Measurements from ENCODE around the gene MAPK1IP1L. TPM values are rescaled to one million over a fixed set of nuclear protein-coding genes. Genes with fewer than 3 reads are reported as not detected.

Gene MAPK1IP1L
- total and polyA plus RNA-seq, 2 of the 4 experiments (the other 2 are of a cell fraction) = 44.8 to 168 TPM

DNA sequence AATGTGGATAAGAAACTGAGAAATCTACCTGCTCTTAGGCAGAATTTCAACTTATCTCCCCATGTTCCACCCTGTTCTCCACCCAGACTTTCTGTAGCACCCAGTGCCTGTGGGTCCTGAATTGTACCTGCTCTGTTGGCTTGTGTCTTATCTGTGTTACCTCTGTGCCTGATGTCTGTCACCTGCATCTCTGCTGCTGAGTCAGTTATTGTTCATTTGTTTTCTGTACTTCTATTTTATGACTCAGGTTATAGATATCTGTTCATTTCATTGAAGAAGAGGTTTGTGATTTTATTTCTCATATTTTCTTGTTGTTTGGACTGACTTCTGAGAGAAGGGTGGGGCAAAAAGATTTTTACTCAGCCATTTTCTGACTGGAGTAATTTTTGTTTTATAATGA, 12.7 kb upstream of the MAPK1IP1L start:
- ATAC-seq (ENCODE audit: low read depth) (no peak), DNase-seq (no peak)
- Histone ChIP-seq H3K27ac (ENCODE audit: insufficient read depth, low read length) (no peak overlapping the region), H2BK5ac (ENCODE audit: low read depth, low read length, poor library complexity, severe bottlenecking) (no peak overlapping the region), H3K27me3 (ENCODE audit: control insufficient read depth, insufficient read depth, low read length) (no peaks in the 10 kb centered on the region), H2BK20ac (ENCODE audit: low read depth, low read length) (no peak overlapping the region), H3K18ac (ENCODE audit: low read depth, low read length) (no peak overlapping the region), H3K4me3 (ENCODE audit: insufficient read depth, low read depth, low read length) (no peak overlapping the region), H2AFZ (replicated peaks; ENCODE audit: low read length, poor library complexity) (no peak overlapping the region), H4K20me1 (ENCODE audit: insufficient read depth, low read length) (no peaks in the 10 kb centered on the region), H4K8ac (ENCODE audit: low read depth in 2 of 2, low read length in 2 of 2) (no peak overlapping the region), H3K79me1 (ENCODE audit: low read depth in 1 of 2, low read length in 2 of 2) (peaks cover 3 to 34% of the 10 kb centered on the region in 2 experiments; a peak in 3 of 4 replicates), H3K9ac (ENCODE audit: low read depth, low read length) (no peak overlapping the region), H3K14ac (replicated peaks; ENCODE audit: low read depth, low read length) (no peak overlapping the region), H2BK15ac (ENCODE audit: low read depth, low read length) (no peak overlapping the region), H3K4me1 (ENCODE audit: control insufficient read depth, insufficient read depth, low read length) (peaks cover 6% of the 10 kb centered on the region), H3K36me3 (ENCODE audit: control insufficient read depth, insufficient read depth, low read length) (peaks cover 19% of the 10 kb centered on the region), H4K5ac (ENCODE audit: low read depth, low read length) (no peak overlapping the region), H2AK5ac (ENCODE audit: low read depth, low read length) (no peak overlapping the region), H3K4me2 (ENCODE audit: low read depth, low read length) (no peak overlapping the region), H3K56ac (ENCODE audit: extremely low read depth, insufficient read depth, low read length) (no peak overlapping the region), H3K23ac (ENCODE audit: low read depth, low read length) (no peak overlapping the region), H2AK9ac (replicated peaks; ENCODE audit: low read depth, low read length, poor library complexity) (no peak overlapping the region), H3K9me1 (ENCODE audit: insufficient read depth, low read length) (no peaks in the 10 kb centered on the region), H3K9me3 (ENCODE audit: control insufficient read depth, insufficient read depth, low read length) (no peaks in the 10 kb centered on the region), H4K91ac (ENCODE audit: insufficient read depth, low read depth, low read length) (no peak overlapping the region), H2BK120ac (ENCODE audit: low read depth, low read length) (no peak overlapping the region), H3K4ac (ENCODE audit: low read depth, low read length) (no peak overlapping the region)
- CTCF ChIA-PET = interaction anchor here (1.7 kb wide), 1 partner anchor 13 kb away, joined by 5 read pairs; the partner anchor contains the start of gene MAPK1IP1L
- TF ChIP-seq CEBPB (IDR thresholded peaks at IDR 0.05; ENCODE audit: low read depth, low read length) = no peak
- TF ChIP-seq MXI1 (IDR thresholded peaks at IDR 0.05; ENCODE audit: borderline replicate concordance, low read depth, low read length) = no peak
- no peak for TF ChIP-seq MAZ (IDR thresholded peaks at IDR 0.05; ENCODE audit: borderline replicate concordance, low read depth, low read length)
- TF ChIP-seq FOS (IDR thresholded peaks at IDR 0.05; ENCODE audit: low read depth, low read length) = no peak
- TF ChIP-seq, protein P1, sequence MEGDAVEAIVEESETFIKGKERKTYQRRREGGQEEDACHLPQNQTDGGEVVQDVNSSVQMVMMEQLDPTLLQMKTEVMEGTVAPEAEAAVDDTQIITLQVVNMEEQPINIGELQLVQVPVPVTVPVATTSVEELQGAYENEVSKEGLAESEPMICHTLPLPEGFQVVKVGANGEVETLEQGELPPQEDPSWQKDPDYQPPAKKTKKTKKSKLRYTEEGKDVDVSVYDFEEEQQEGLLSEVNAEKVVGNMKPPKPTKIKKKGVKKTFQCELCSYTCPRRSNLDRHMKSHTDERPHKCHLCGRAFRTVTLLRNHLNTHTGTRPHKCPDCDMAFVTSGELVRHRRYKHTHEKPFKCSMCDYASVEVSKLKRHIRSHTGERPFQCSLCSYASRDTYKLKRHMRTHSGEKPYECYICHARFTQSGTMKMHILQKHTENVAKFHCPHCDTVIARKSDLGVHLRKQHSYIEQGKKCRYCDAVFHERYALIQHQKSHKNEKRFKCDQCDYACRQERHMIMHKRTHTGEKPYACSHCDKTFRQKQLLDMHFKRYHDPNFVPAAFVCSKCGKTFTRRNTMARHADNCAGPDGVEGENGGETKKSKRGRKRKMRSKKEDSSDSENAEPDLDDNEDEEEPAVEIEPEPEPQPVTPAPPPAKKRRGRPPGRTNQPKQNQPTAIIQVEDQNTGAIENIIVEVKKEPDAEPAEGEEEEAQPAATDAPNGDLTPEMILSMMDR (conservative IDR thresholded peaks at IDR 0.05; ENCODE audit: low read depth, low read length) = no peak
- no peak for TF ChIP-seq SMC3 (IDR thresholded peaks at IDR 0.05; ENCODE audit: low read depth, low read length)
- no peak for TF ChIP-seq NFE2L2 (IDR thresholded peaks at IDR 0.05; ENCODE audit: low read depth, low read length)
- no peak for TF ChIP-seq RCOR1 (IDR thresholded peaks at IDR 0.05; ENCODE audit: insufficient replicate concordance, low read length)
- TF ChIP-seq POLR2A (IDR thresholded peaks at IDR 0.05; ENCODE audit: low read depth, low read length) = no peak
- TF ChIP-seq, protein P2, sequence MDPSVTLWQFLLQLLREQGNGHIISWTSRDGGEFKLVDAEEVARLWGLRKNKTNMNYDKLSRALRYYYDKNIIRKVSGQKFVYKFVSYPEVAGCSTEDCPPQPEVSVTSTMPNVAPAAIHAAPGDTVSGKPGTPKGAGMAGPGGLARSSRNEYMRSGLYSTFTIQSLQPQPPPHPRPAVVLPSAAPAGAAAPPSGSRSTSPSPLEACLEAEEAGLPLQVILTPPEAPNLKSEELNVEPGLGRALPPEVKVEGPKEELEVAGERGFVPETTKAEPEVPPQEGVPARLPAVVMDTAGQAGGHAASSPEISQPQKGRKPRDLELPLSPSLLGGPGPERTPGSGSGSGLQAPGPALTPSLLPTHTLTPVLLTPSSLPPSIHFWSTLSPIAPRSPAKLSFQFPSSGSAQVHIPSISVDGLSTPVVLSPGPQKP (IDR thresholded peaks at IDR 0.05; ENCODE audit: borderline replicate concordance, low read depth, low read length) = no peak
- TF ChIP-seq, protein P3, sequence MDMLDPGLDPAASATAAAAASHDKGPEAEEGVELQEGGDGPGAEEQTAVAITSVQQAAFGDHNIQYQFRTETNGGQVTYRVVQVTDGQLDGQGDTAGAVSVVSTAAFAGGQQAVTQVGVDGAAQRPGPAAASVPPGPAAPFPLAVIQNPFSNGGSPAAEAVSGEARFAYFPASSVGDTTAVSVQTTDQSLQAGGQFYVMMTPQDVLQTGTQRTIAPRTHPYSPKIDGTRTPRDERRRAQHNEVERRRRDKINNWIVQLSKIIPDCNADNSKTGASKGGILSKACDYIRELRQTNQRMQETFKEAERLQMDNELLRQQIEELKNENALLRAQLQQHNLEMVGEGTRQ (IDR thresholded peaks at IDR 0.05; ENCODE audit: low read depth, low read length) = no peak
- TF ChIP-seq CHD1 (IDR thresholded peaks at IDR 0.05; ENCODE audit: low read depth, low read length) = no peak
- TF ChIP-seq RFX5 (IDR thresholded peaks at IDR 0.05; ENCODE audit: low read depth, low read length) = no peak
- no peak for TF ChIP-seq BHLHE40 (IDR thresholded peaks at IDR 0.05; ENCODE audit: low read depth, low read length)
- TF ChIP-seq RAD21 (IDR thresholded peaks at IDR 0.05; ENCODE audit: low read length) = no peak
- TF ChIP-seq MAFK (IDR thresholded peaks at IDR 0.05; ENCODE audit: low read depth, low read length) = no peak
- POLR2A ChIA-PET (ENCODE audit: unreplicated experiment) = no interaction called here
- dilution Hi-C loops (cut with HindIII; ENCODE audit: low sequenced_read_pairs, unreplicated experiment) (no loop called here), in situ Hi-C loops (cut with MboI; ENCODE audit: low sequenced_read_pairs) (no loop called here), intact Hi-C loops (cut with micrococcal nuclease) (no loop called here)
- no TSS peak for BruUV-seq (replicated peaks)

Data from IMR-90 (cell line).